Hepatocyte (in vitro differentiated cells): Measurements from ENCODE around the gene RAPGEF4.

ENCODE experiments used
- EZH2 ChIP-seq: fragments of 200-600 bp; sonication (generic); IDR thresholded peaks from 2 replicates; pipeline ENCODE4 v1.6.1; 2016; ENCODE audit warnings: antibody characterized with exemption, mild to moderate bottlenecking, borderline replicate concordance
- EZH2phosphoT487 ChIP-seq: fragments of 200-600 bp; sonication (generic); IDR thresholded peaks from one replicate; pipeline ENCODE4 v1.6.1; 2018; ENCODE audit warnings: antibody characterized with exemption, mild to moderate bottlenecking, low read depth, moderate library complexity; ENCODE audit not compliant: unreplicated experiment, severe bottlenecking
- TF ChIP-seq, protein P1 (sequence below): fragments of 200-600 bp; sonication (generic); IDR thresholded peaks from 2 replicates; pipeline ENCODE4 v1.5.1; 2016; ENCODE audit warnings: antibody characterized with exemption, mild to moderate bottlenecking; ENCODE audit not compliant: poor library complexity

DNA sequence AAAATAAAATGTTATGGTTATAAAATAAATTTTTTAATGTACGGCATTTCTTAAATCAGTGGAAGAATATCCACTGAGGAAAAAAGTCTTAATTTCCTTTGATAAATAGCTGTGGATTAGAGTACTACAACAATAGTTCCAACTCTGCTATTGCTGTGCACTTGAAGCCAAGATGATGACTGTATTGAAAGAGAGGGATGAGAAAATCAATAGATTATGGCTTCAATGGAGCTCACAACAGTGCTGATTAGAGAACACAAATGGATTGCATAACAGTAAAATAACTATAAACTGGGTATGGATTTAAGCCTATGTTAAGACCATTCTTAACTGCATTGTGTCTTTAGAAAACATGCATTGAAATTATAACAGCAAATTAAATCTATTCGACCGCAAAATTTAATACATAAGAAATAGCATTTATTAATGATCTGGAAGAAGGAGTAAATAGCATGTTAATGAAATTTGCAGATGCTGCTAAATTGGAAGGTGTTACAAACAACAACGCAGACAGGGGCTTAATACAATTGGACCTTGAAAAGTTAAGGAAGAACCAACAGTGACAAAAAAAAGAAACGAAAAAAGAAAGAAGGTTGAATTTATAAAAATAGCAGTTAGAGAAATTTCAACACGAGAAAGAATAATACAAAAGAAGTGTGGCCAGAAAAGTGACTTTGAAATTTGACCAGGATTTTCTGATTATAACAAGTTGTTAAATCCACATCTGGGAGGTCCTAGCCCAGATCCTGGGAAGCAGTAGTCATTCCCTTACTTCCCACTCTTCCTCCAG lies 331.4 kb downstream of the RAPGEF4 start:
- TF ChIP-seq, protein P1, sequence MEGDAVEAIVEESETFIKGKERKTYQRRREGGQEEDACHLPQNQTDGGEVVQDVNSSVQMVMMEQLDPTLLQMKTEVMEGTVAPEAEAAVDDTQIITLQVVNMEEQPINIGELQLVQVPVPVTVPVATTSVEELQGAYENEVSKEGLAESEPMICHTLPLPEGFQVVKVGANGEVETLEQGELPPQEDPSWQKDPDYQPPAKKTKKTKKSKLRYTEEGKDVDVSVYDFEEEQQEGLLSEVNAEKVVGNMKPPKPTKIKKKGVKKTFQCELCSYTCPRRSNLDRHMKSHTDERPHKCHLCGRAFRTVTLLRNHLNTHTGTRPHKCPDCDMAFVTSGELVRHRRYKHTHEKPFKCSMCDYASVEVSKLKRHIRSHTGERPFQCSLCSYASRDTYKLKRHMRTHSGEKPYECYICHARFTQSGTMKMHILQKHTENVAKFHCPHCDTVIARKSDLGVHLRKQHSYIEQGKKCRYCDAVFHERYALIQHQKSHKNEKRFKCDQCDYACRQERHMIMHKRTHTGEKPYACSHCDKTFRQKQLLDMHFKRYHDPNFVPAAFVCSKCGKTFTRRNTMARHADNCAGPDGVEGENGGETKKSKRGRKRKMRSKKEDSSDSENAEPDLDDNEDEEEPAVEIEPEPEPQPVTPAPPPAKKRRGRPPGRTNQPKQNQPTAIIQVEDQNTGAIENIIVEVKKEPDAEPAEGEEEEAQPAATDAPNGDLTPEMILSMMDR, result no peak
- no peak for TF ChIP-seq EZH2
- TF ChIP-seq EZH2phosphoT487, result no peak
